ENCODE data around the gene PLEKHH1.
A peak's percentile ranks its signal among the peaks of the same experiment; 100 is the strongest.
"Not testable (repeated sequence)": the region's sequence is repeated elsewhere in the genome, so short reads cannot be mapped to it uniquely, and the experiment has no call there.

Gene PLEKHH1

GRCh38 chr14:67586369-67586768 is 53.3 kb downstream of the PLEKHH1 start:
- no peak for DNase-seq

GRCh38 chr14:67589204-67589770 is 56.2 kb downstream of the PLEKHH1 start:
- no peak for DNase-seq

- DNase-seq, result not testable (repeated sequence)
Measured at GRCh38 chr14:67593650-67594049, 60.6 kb downstream of the PLEKHH1 start.

- no peak for DNase-seq
Measured at GRCh38 chr14:67595392-67595791, 62.3 kb downstream of the PLEKHH1 start.

- DNase-seq, result peak; percentile 67
Measured at GRCh38 chr14:67599698-67600561, 66.8 kb downstream of the PLEKHH1 start, which contains the start of gene PIGH. Gene PIGH (minus strand): TSS chr14:67600268. CDS start chr14:67600203, 65 bp downstream.

- not testable (repeated sequence) for DNase-seq
Measured at GRCh38 chr14:67600562-67600974, 67.5 kb downstream of the PLEKHH1 start.

GRCh38 chr14:67602076-67602475 is 69.0 kb downstream of the PLEKHH1 start:
- no peak for DNase-seq

GRCh38 chr14:67602995-67603545 is 70.0 kb downstream of the PLEKHH1 start:
- no peak for DNase-seq

GRCh38 chr14:67607646-67608045 is 74.6 kb downstream of the PLEKHH1 start:
- DNase-seq, result no peak

GRCh38 chr14:67609642-67610310 is 76.7 kb downstream of the PLEKHH1 start:
- no peak for DNase-seq

GRCh38 chr14:67610491-67610890 is 77.4 kb downstream of the PLEKHH1 start:
- DNase-seq, result no peak

GRCh38 chr14:67618617-67619063 is 85.5 kb downstream of the PLEKHH1 start:
- DNase-seq, result peak; percentile 6

- peak; percentile 83 for DNase-seq
Measured at GRCh38 chr14:67619446-67620216, 86.5 kb downstream of the PLEKHH1 start, which contains the start of gene ARG2. Gene ARG2 (plus strand): TSS chr14:67619920. CDS start chr14:67619978, 58 bp downstream.

- no peak for DNase-seq
Measured at GRCh38 chr14:67620217-67620785, 87.2 kb downstream of the PLEKHH1 start.

- DNase-seq, result no peak
Measured at GRCh38 chr14:67622675-67623074, 89.6 kb downstream of the PLEKHH1 start.

- no peak for DNase-seq
Measured at GRCh38 chr14:67623114-67623513, 90.0 kb downstream of the PLEKHH1 start.

GRCh38 chr14:67626131-67626530 is 93.0 kb downstream of the PLEKHH1 start:
- DNase-seq, result not testable (repeated sequence)

- no peak for DNase-seq
Measured at GRCh38 chr14:67627519-67627918, 94.4 kb downstream of the PLEKHH1 start.

GRCh38 chr14:67630186-67630585 is 97.1 kb downstream of the PLEKHH1 start:
- DNase-seq, result no peak

GRCh38 chr14:67630938-67631337 is 97.8 kb downstream of the PLEKHH1 start:
- DNase-seq, result no peak

GRCh38 chr14:67633451-67634147 is 100.5 kb downstream of the PLEKHH1 start:
- no peak for DNase-seq

Measured in NCI-H1048 (cell line).